IMR-90 (cell line): Measurements from ENCODE around the gene LONP2. TPM values are rescaled to one million over a fixed set of nuclear protein-coding genes. Genes with fewer than 3 reads are reported as not detected.
"Not testable (repeated sequence)": the region's sequence is repeated elsewhere in the genome, so short reads cannot be mapped to it uniquely, and the experiment has no call there.

Source experiments
- ATAC-seq: fragments of 200-7000 bp; cut with Tn5 transposase; 2 replicates; pipeline ENCODE4 v1.9.1; 2020; ENCODE audit warnings: low read depth, mild to moderate bottlenecking, moderate library complexity
- BruUV-seq: library from RNA; stranded (reverse); fragments of 400-500 nt; replicated peaks from 2 replicates; lab custom pipeline; 2021; lab: Mats Ljungman, UMichigan
- CTCF ChIA-PET: fragments of 300-600 bp; formaldehyde crosslinking; extraction: SDS; loops from one replicate; lab custom pipeline; 2021; ENCODE audit warnings: antibody characterized with exemption; lab: Yijun Ruan, JAX
- POLR2A ChIA-PET: fragments of 300-600 bp; sonication (Branson Sonifier 250); formaldehyde crosslinking; loops from one replicate; lab custom pipeline; 2022; ENCODE audit warnings: antibody characterized with exemption; ENCODE audit not compliant: unreplicated experiment; lab: Charles Lee
- DNase-seq: peaks from one replicate; pipeline ENCODE4 v3.0.0; 2013
- H2AFZ ChIP-seq: replicated peaks from 2 replicates; pipeline ENCODE3; 2013; ENCODE audit warnings: low read length, mild to moderate bottlenecking; ENCODE audit not compliant: poor library complexity
- H2AK5ac ChIP-seq: 2 replicates; pipeline ENCODE4 v1.6.1; 2013; ENCODE audit warnings: low read depth, low read length, inconsistent platforms
- H2AK9ac ChIP-seq: replicated peaks from 2 replicates; pipeline ENCODE3; 2013; ENCODE audit warnings: mild to moderate bottlenecking, low read depth, low read length, moderate library complexity; ENCODE audit not compliant: poor library complexity
- H2BK120ac ChIP-seq: 2 replicates; pipeline ENCODE4 v1.6.1; 2013; ENCODE audit warnings: low read depth, low read length, inconsistent platforms
- H2BK15ac ChIP-seq: 3 replicates; pipeline ENCODE4 v1.6.1; 2013; ENCODE audit warnings: low read depth, low read length, inconsistent platforms
- H2BK20ac ChIP-seq: 2 replicates; pipeline ENCODE4 v1.6.1; 2013; ENCODE audit warnings: low read depth, mild to moderate bottlenecking, inconsistent platforms, low read length, moderate library complexity
- H2BK5ac ChIP-seq: 2 replicates; pipeline ENCODE4 v1.6.1; 2013; ENCODE audit warnings: mild to moderate bottlenecking, low read depth, low read length, inconsistent platforms; ENCODE audit not compliant: poor library complexity, severe bottlenecking
- H3K14ac ChIP-seq: replicated peaks from 2 replicates; pipeline ENCODE4 v1.6.1; 2013; ENCODE audit warnings: low read depth, low read length, inconsistent platforms
- H3K18ac ChIP-seq: 2 replicates; pipeline ENCODE4 v1.6.1; 2013; ENCODE audit warnings: low read depth, low read length, control low read depth
- H3K23ac ChIP-seq: 2 replicates; pipeline ENCODE4 v1.6.1; 2013; ENCODE audit warnings: low read depth, low read length, inconsistent platforms
- H3K27ac ChIP-seq: 2 replicates; pipeline ENCODE4 v1.5.1; 2013; ENCODE audit warnings: mild to moderate bottlenecking, control low read depth, low read length; ENCODE audit not compliant: insufficient read depth
- H3K27me3 ChIP-seq: 2 replicates; pipeline ENCODE4 v1.6.1; 2013; ENCODE audit warnings: low read length; ENCODE audit not compliant: control insufficient read depth, insufficient read depth
- H3K36me3 ChIP-seq: 2 replicates; pipeline ENCODE4 v1.6.1; 2013; ENCODE audit warnings: low read length, mixed read lengths; ENCODE audit not compliant: control insufficient read depth, insufficient read depth
- H3K4ac ChIP-seq: 2 replicates; pipeline ENCODE4 v1.6.1; 2013; ENCODE audit warnings: low read depth, low read length, inconsistent platforms
- H3K4me1 ChIP-seq: 2 replicates; pipeline ENCODE4 v1.6.1; 2013; ENCODE audit warnings: low read length, mixed read lengths; ENCODE audit not compliant: control insufficient read depth, insufficient read depth
- H3K4me2 ChIP-seq: 2 replicates; pipeline ENCODE4 v1.6.1; 2013; ENCODE audit warnings: low read depth, mild to moderate bottlenecking, control low read depth, low read length, moderate library complexity
- H3K4me3 ChIP-seq: 2 replicates; pipeline ENCODE4 v1.5.1; 2013; ENCODE audit warnings: low read depth, mild to moderate bottlenecking, control low read depth, low read length, moderate library complexity; ENCODE audit not compliant: insufficient read depth
- H3K56ac ChIP-seq: 2 replicates; pipeline ENCODE4 v1.6.1; 2013; ENCODE audit warnings: low read length, inconsistent platforms; ENCODE audit not compliant: insufficient read depth; ENCODE audit errors: extremely low read depth
- H3K79me1 ChIP-seq, 2 experiments: 2 replicates each; pipeline ENCODE4 v1.6.1; 2013; ENCODE audit warnings: low read length in 2 of 2, inconsistent platforms in 1 of 2, low read depth in 1 of 2
- H3K9ac ChIP-seq: 2 replicates; pipeline ENCODE4 v1.6.1; 2013; ENCODE audit warnings: low read depth, low read length, control low read depth
- H3K9me1 ChIP-seq: 2 replicates; pipeline ENCODE4 v1.6.1; 2013; ENCODE audit warnings: low read length, inconsistent platforms; ENCODE audit not compliant: insufficient read depth
- H3K9me3 ChIP-seq: 2 replicates; pipeline ENCODE4 v1.6.1; 2013; ENCODE audit warnings: low read length; ENCODE audit not compliant: control insufficient read depth, insufficient read depth
- H4K20me1 ChIP-seq: 2 replicates; pipeline ENCODE4 v1.6.1; 2013; ENCODE audit warnings: low read length, inconsistent platforms; ENCODE audit not compliant: insufficient read depth
- H4K5ac ChIP-seq: 2 replicates; pipeline ENCODE4 v1.6.1; 2013; ENCODE audit warnings: mild to moderate bottlenecking, low read depth, low read length, control low read depth
- H4K8ac ChIP-seq, 2 experiments: 2 replicates each; pipeline ENCODE4 v1.6.1; 2013; ENCODE audit warnings: low read depth in 2 of 2, low read length in 2 of 2, control low read depth in 1 of 2, inconsistent platforms in 1 of 2
- H4K91ac ChIP-seq: 2 replicates; pipeline ENCODE4 v1.6.1; 2013; ENCODE audit warnings: low read depth, low read length, inconsistent platforms; ENCODE audit not compliant: insufficient read depth
- CEBPB ChIP-seq: IDR thresholded peaks from 2 replicates; pipeline ENCODE4 v1.6.1; 2012; ENCODE audit warnings: low read depth, low read length, improper control_type of control experiment
- MAFK ChIP-seq: IDR thresholded peaks from 2 replicates; pipeline ENCODE4 v1.6.1; 2012; ENCODE audit warnings: low read depth, low read length, improper control_type of control experiment
- MXI1 ChIP-seq: IDR thresholded peaks from 2 replicates; pipeline ENCODE4 v1.6.1; 2012; ENCODE audit warnings: low read depth, mild to moderate bottlenecking, low read length, moderate library complexity, borderline replicate concordance
- RAD21 ChIP-seq: IDR thresholded peaks from 2 replicates; pipeline ENCODE4 v1.6.1; 2012; ENCODE audit warnings: low read length, improper control_type of control experiment
- RFX5 ChIP-seq: IDR thresholded peaks from 2 replicates; pipeline ENCODE4 v1.8.0; 2012; ENCODE audit warnings: low read depth, mild to moderate bottlenecking, low read length, moderate library complexity
- WGBS, 2 experiments: methylation state at CpG; one replicate each; pipeline versions ENCODE4 v1.1.5 to v1.1.7; 2013; ENCODE audit warnings: missing lambda C conversion rate in 2 of 2; ENCODE audit not compliant: insufficient read length in 1 of 2; ENCODE audit errors: extremely low coverage in 2 of 2; 5-methylcytosine and 5-hydroxymethylcytosine counted together
- dilution Hi-C: fragments of 300-500 bp; cut with HindIII; formaldehyde crosslinking; loops from one replicate; pipeline ENCODE4 v1.14.3; 2018; ENCODE audit warnings: low sequenced_read_pairs; ENCODE audit not compliant: unreplicated experiment
- in situ Hi-C: fragments of 300-500 bp; cut with MboI; formaldehyde crosslinking; loops from 3 replicates; pipeline ENCODE4 v1.14.3; 2019; ENCODE audit warnings: low sequenced_read_pairs, inconsistent platforms, mixed read lengths
- intact Hi-C: fragments of 100-400 bp; cut with micrococcal nuclease; formaldehyde crosslinking; loops from 2 replicates; pipeline ENCODE4 v1.10.0; 2022
- polyA plus RNA-seq, 3 experiments: library from polyadenylated mRNA; depleted of rRNA; stranded (reverse); fragments of >200 nt; gene quantifications; 2 replicates each; pipeline ENCODE4 v1.2.3, GENCODE V29; 2012; ENCODE audit warnings: low replicate concordance in 1 of 3
- total RNA-seq: library from RNA; depleted of rRNA; stranded (reverse); fragments of >200 nt; gene quantifications from 2 replicates; pipeline ENCODE4 v1.2.3, GENCODE V29; 2012

The LONP2 gene
- total and polyA plus RNA-seq, 2 of the 4 experiments (the other 2 are of a cell fraction), result 31.5 to 90.9 TPM

DNA sequence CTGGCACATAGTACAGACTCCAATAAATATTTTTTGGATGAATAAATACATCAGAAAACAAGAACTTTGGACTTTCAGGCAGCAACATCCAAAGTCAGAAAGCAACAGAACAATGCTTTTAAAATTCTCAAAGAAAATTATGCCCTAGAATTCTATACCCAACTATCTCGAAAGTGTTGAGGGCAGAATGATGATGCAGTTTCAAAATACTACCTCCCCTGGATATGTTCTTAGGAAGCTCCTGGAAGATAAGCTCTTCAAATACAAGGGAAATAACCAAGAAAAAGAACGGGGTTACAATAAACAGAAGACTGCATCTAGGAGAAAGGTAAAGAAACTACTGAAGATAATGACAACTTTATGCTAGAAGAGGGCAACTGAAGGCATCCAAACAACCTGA is 130.2 kb downstream of the LONP2 start:
- Histone ChIP-seq H2BK20ac (no peak overlapping the region), H3K4me1 (peaks cover 23% of the 10 kb centered on the region), H2AK5ac (no peak overlapping the region), H3K27me3 (no peaks in the 10 kb centered on the region), H3K4me2 (peak overlapping the region; percentile 2; the same call in 1 of the 2 replicates), H4K91ac (no peak overlapping the region), H3K56ac (no peak overlapping the region), H2BK5ac (no peak overlapping the region), H3K23ac (no peak overlapping the region), H4K8ac (no peak overlapping the region), H3K36me3 (no peaks in the 10 kb centered on the region), H2BK15ac (no peak overlapping the region), H3K9ac (no peak overlapping the region), H4K5ac (no peak overlapping the region), H3K9me3 (no peaks in the 10 kb centered on the region), H4K20me1 (peaks cover 82% of the 10 kb centered on the region), H3K9me1 (peaks cover 21% of the 10 kb centered on the region), H3K4ac (no peak overlapping the region), H2AK9ac (no peak overlapping the region), H3K18ac (no peak overlapping the region), H2AFZ (no peak overlapping the region), H3K79me1 (peaks cover 14 to 65% of the 10 kb centered on the region in 2 experiments; a peak in 3 of 4 replicates), H3K14ac (0 out of 2 replicates have a peak overlapping the region, but pooled peaks have one; percentile 26), H3K4me3 (no peak overlapping the region), H3K27ac (no peak overlapping the region), H2BK120ac (no peak overlapping the region)
- no peak for TF ChIP-seq MXI1
- no peak for TF ChIP-seq MAFK
- no peak for TF ChIP-seq RFX5
- no peak for TF ChIP-seq RAD21
- no peak for TF ChIP-seq CEBPB
- no CpG with 5 or more reads among the region's 2 CpGs for WGBS, 2 experiments
- in situ Hi-C loops (no loop called here), intact Hi-C loops (no loop called here), dilution Hi-C loops (no loop called here)
- ATAC-seq (no peak), DNase-seq (no peak)
- ChIA-PET POLR2A (no interaction called here), CTCF (interaction anchor here (1.4 kb wide), 1 partner anchor 249 kb away, joined by 4 read pairs; no protein-coding TSS in a partner anchor)
- BruUV-seq, result no TSS peak

DNA sequence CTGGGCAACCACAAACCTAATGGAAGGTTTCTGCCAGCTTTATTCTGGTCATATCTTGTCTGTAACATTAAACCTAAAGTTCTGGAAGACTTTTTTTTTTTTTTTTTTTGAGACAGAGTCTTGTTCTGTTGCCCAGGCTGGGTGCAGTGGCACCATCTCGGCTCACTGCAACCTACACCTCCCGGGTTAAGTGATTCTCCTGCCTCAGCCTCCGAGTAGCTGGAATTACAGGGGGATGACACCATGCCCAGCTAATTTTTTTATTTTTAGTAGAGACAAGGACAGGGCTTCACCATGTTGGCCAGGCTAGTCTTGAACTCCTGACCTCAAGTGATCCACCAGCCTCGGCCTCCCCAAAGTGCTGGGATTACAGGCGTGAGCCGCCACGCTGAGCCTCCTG is 133.2 kb downstream of the LONP2 start:
- Histone ChIP-seq H3K79me1 (peaks cover 12 to 74% of the 10 kb centered on the region in 2 experiments), H3K9me1 (peaks cover 23% of the 10 kb centered on the region), H4K20me1 (peaks cover 88% of the 10 kb centered on the region), H3K4me1 (peaks cover 21% of the 10 kb centered on the region)
- intact Hi-C loops, result loop anchor here (5.0 kb wide), 1 partner anchor 180 kb away; no protein-coding TSS in a partner anchor
- CTCF ChIA-PET, result interaction anchor here (0.6 to 1.1 kb wide), 2 partner anchors 46 to 224 kb away, joined by 3 read pairs; no protein-coding TSS in a partner anchor
- H2AK5ac ChIP-seq, H2BK20ac ChIP-seq, H2AFZ ChIP-seq, H2BK15ac ChIP-seq, DNase-seq, H3K9me3 ChIP-seq, H3K4me2 ChIP-seq, H3K27ac ChIP-seq, H3K56ac ChIP-seq, H2BK120ac ChIP-seq, POLR2A ChIA-PET, ATAC-seq, BruUV-seq, H3K36me3 ChIP-seq, H3K4me3 ChIP-seq, H3K14ac ChIP-seq, H4K8ac ChIP-seq, H3K4ac ChIP-seq, H3K23ac ChIP-seq, H3K9ac ChIP-seq, dilution Hi-C loops, H2AK9ac ChIP-seq, H4K5ac ChIP-seq, H2BK5ac ChIP-seq, H4K91ac ChIP-seq, H3K27me3 ChIP-seq, H3K18ac ChIP-seq, in situ Hi-C loops: not testable (repeated sequence)
- WGBS, 2 experiments, result 80% methylated on average over 1 of the region's 7 CpGs; no CpG with 5 or more reads in 1 of the 2 experiments
